ENCODE data around the gene POM121.
"Not testable (repeated sequence)": the region's sequence is repeated elsewhere in the genome, so short reads cannot be mapped to it uniquely, and the experiment has no call there.

POM121 gene

DNA sequence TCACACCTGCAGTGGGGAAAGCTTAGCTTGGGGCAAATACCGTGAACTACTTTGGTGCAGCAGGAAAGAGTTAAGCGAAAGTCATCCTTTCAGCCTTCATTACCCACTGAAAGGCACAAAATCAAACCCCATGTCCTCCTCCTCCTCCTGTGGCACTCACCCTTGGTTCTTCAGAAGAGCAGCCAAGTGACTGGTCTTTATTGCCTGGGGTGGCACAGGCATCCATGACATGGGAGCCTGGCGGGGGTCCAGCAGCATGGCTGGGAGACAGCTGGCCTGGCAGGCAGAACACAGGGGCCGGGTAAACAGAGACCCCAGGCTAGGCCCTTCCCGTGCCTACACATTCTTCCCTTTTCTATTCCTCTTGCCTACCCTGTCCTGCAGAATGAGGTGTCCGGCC lies 24.8 kb downstream of the POM121 start:
- not testable (repeated sequence) for DNase-seq (ENCODE audit: low spot score)

GRCh38 chr7:72950432-72950831 lies 25.5 kb downstream of the POM121 start:
- DNase-seq (ENCODE audit: low spot score), result not testable (repeated sequence)

DNA sequence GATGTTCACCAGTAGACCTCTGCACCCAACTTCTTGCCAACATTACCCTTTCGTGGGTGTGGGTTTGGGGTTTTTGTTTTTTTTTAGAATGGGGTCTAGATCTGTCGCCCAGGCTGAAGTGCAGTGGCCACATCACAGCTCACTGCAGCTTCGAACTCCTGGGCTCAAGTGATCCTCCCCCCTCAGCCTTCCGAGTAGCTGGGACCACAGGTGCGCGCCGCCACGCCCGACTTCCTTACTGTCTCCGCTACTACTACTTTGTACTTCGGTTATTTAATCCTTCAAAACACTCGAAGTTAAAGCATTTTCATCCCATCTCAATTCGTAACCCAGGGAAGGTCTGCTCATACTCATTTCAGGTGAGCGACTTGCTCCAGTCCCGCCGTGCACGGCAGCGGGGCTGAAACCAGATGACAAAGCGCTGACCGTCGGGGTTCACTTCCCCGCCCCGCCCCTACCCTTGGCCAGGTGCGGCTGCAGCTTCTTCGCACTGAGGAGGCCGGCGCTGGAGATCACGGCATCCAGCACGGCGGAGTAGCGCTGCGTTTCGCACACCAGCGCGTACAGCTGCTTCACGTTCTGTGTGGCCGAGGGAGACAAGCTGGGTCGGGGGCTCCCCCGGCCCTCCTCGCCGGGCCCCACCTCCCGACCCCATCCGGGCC lies 29.1 kb downstream of the POM121 start:
- DNase-seq (ENCODE audit: low spot score), result not testable (repeated sequence)

- DNase-seq (ENCODE audit: low spot score), result not testable (repeated sequence)
Observed at GRCh38 chr7:72954563-72955198, 29.8 kb downstream of the POM121 start.

DNA sequence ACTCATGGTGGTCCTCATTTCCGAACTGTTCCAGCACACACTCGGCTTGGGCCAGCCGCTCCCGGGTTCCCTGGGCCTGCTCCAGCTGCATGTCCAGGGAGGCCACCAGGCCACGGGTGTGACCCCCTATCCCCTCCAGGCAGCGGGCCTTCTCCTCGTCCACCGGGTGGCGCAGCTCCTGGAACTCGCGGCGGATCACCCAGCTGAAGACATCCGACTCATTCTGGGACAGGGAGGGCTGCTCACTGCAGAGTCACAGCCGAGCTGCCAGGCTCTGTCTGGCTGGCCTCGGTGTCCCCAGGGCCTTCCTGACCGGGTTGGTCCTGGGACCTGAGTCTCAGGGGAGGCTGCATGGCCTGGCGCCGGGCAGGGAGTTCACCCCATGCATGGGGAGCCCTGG lies 35.1 kb downstream of the POM121 start:
- not testable (repeated sequence) for DNase-seq (ENCODE audit: low spot score)

- not testable (repeated sequence) for DNase-seq (ENCODE audit: low spot score)
Observed at GRCh38 chr7:72960626-72961345, 35.9 kb downstream of the POM121 start.

- not testable (repeated sequence) for DNase-seq (ENCODE audit: low spot score)
Observed at GRCh38 chr7:72961346-72961650, 36.4 kb downstream of the POM121 start.

GRCh38 chr7:72963056-72963455 lies 38.2 kb downstream of the POM121 start:
- not testable (repeated sequence) for DNase-seq (ENCODE audit: low spot score)

DNA sequence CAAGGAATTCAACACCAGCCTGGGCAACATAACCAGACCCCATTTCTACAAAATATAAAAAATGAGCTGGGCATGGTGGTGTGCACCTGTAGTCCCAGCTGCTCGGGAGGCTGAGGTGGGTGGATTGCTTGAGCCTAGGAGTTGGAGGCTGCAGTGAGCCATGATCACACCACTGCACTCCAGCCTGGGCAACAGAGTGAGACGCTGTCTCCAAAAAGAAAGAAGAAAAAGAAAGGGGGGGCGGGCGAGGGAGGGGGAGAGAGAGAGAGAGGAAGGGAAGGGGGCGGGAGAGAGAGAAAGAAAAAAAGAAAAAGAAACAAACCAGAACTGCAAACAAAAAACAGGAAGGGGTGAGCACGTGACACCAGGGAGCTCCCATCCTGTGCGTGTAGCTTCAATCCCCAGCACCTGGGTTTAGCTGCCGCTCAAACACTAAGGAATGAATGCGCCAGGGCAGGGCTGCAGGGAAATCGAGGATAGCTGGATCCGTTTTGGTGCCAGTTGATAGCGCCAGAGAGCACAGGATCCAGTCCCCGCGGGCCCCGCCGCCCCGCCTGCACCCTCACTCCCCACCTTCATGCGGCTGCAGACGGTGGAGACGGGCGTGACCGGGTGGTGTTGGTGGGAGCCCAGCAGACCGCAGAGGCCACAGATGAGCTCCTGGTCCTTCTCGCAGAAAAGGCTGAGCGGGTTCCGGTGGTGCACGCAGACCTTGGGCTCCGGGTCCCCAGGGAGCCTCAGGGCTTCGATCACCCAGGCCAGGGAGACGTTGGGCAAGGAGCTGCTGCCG lies 40.5 kb downstream of the POM121 start:
- not testable (repeated sequence) for DNase-seq (ENCODE audit: low spot score)

DNA sequence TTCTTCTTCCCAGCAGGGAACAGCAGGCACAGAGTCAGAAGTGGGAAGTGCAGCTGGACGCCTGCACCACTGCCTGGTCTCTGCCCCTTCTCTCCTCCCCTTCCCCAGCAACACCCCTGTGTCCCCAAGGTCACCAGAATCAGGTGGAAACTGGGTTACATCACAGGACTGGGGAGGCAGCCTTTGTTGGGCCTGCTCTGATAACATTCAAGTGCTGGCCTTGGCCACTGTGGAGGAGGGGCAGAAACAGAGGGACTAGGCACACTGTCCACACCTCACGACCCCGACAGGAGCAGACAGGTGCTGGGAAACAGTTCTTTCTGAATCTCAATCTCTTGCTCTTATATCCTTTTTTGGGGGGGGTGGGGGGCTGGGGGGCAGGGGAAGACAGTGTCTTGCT lies 42.0 kb downstream of the POM121 start:
- DNase-seq (ENCODE audit: low spot score), result not testable (repeated sequence)

DNA sequence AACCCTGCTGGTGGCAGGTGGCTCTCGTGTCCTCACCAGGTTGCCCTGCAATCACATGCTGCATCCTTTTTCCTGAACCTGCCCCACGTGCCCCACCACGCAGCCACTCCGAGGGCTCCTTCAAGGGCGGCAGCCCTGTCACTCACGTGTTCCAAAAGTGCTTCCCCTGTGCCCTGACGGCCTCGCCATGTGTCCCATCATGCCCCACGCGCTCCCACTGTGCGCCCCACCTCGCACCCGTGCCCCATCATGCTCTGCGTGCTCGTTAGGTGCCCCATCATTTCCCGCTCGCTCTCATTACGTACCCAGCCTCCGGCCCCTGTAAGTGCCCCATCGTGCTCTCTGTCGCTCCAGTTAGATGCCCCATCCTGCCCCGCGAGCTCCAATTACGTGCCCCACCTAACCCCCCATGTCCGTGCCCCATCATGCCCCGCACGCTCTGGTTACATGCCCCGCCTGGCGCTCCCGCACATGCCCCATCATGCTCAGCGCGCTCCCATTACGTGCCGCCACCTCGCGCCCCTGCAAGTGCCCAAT lies 44.2 kb downstream of the POM121 start, which contains the start of gene TRIM74:
TSS of gene TRIM74 (minus strand) at position 487 of the 537 bp plus-strand sequence. CDS start 3,309 bp downstream, outside the sequence.
- DNase-seq (ENCODE audit: low spot score), result not testable (repeated sequence)

GRCh38 chr7:72969688-72970087 lies 44.8 kb downstream of the POM121 start:
- not testable (repeated sequence) for DNase-seq (ENCODE audit: low spot score)

DNA sequence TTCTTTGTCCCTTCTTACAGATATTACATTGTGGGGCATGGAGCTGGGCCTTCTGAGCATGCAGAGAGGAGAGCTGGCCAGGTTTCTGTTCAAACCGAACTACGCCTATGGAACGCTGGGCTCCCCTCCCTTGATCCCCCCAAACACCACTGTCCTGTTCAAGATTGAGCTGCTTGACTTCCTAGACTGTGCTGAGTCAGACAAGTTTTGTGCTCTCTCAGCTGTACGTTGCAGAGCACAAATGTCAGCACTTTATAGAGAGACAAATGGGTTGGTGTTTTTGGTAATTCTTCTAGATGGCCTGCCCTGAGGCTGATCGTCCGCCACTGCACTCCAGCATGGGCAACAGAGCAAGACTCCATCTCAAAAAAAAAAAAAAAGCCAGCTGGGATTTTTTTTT lies 46.6 kb downstream of the POM121 start:
- DNase-seq (ENCODE audit: low spot score), result not testable (repeated sequence)

DNA sequence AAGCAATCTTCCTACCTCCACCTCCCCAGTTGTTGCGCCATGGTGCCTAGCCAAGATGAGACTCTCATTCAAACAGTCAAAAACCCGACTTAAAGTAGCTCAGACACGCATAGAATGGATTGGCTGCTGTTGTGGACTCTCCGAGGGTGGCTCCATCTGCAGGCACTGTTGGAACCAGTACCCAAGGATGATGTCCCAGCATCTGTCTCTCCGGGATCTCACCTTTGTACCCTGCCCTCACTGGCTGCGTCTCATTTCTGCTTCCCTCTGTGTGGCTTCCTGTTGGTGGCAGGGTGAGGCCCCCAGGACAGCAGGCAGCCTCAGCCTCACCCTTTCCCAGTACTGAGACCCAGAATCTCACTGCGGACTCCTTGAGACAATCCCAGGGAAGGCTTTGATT lies 49.9 kb downstream of the POM121 start:
- not testable (repeated sequence) for DNase-seq (ENCODE audit: low spot score)

- DNase-seq (ENCODE audit: low spot score), result not testable (repeated sequence)
Observed at GRCh38 chr7:72975656-72976286, 50.9 kb downstream of the POM121 start.

DNA sequence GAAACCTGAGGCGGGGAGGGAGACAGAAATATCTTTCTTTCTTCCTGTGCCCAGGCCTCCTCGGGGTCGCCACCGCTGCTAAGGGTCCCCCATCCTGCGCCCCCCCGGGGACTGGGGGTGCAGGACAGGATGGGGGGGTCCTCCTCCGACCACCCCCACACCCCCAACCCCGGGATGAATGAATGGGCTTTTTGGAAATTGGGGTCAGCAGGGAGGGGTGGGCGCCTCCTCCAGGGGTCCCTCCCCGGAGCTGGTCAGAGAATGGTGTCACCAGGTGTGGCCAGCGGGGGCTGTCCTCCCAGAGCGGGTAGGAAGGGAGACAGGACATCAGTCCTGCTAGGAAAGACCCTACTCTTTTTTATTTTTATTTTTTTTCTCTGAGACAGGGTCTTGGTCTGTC lies 51.5 kb downstream of the POM121 start:
- DNase-seq (ENCODE audit: low spot score), result not testable (repeated sequence)

GRCh38 chr7:72980382-72980781 lies 55.5 kb downstream of the POM121 start:
- DNase-seq (ENCODE audit: low spot score), result not testable (repeated sequence)

- not testable (repeated sequence) for DNase-seq (ENCODE audit: low spot score)
Observed at GRCh38 chr7:72982084-72982483, 57.2 kb downstream of the POM121 start.

DNA sequence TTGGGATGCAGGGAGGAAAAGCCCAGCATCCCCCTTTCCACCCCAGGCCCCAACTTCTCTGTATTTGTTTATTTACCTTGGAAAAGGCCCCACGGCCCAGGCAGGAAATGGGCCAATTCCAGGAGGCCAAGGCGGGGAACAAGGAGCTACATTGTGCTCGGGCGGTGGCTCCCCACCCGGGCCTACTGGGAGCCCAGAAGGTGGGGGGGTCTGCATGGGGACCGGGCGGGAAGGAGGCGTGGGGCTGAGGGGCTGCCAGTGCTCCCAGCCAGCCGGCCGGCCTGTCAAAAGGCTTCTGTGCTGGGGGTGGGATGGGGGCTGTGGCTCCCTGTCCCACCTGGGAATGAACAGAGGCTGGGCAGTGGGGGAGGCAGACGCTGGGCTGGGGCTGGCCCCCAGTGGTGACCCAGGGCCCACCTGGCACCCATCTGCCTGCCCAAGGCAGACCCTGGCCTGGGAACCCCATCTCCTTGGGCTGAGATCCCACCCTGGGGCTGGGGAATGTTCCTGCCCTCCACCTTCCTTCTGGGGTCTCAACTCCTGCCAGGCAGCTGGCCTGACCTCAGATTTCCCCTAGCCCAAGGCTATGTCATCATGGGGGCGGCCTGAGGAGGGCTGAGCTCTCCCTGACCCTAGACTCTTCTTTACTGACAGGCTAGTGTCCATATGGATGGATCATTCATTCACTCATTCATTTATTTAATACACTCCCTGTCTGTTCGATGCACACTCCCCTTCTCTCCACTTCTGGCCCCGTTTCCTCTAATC lies 65.4 kb downstream of the POM121 start:
- not testable (repeated sequence) for DNase-seq (ENCODE audit: low spot score)

GRCh38 chr7:72995484-72995883 lies 70.6 kb downstream of the POM121 start:
- not testable (repeated sequence) for DNase-seq (ENCODE audit: low spot score)

DNA sequence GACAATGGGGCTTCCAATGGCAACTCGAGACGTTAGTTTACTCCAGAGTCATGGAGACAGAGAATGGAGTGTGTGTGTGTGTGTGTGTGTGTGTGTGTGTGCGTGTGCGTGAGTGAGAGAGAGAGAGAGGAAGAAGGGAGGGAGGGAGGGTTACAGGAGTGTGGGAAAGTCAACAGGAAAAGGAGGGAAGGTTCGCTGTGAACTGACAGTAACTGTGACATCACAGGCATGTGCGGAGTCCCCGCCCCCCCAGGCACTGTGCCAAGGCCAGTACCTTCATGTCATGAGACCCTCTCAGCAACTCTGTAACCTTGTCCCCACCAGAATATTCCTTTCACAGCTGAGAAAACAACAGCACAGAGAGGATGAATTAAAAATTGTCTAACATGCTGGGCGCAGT lies 72.6 kb downstream of the POM121 start:
- DNase-seq (ENCODE audit: low spot score), result not testable (repeated sequence)

Measured in hepatic stellate cell (primary cell).